Vagina (tissue), 2 donors: ENCODE results near the gene GADD45B.

Experiments
- POLR2A ChIP-seq, 2 donors: fragments of 450-650 bp; IDR thresholded peaks; one replicate each; pipeline ENCODE4 v1.6.1; 2017; ENCODE audit warnings: antibody characterized with exemption in 2 of 2, mild to moderate bottlenecking in 2 of 2, moderate library complexity in 2 of 2
- POLR2AphosphoS5 ChIP-seq, 2 donors: sonication (generic); formaldehyde crosslinking; IDR thresholded peaks; one replicate each; pipeline ENCODE4 v1.9.0; 2017; ENCODE audit warnings: antibody characterized with exemption in 2 of 2, mild to moderate bottlenecking in 2 of 2, low read depth in 1 of 2; ENCODE audit not compliant: insufficient read depth in 1 of 2
- TF ChIP-seq, protein P1 (sequence below), 3 experiments: fragments of 450-650 bp in 2 of 3; fragments of 200-600 bp in 1 of 3; sonication (generic) in 1 of 3; IDR thresholded peaks; one replicate each; pipeline ENCODE4 v1.5.1; 2017 to 2019; ENCODE audit warnings: antibody characterized with exemption in 3 of 3, mild to moderate bottlenecking in 2 of 3, moderate library complexity in 2 of 3

DNA sequence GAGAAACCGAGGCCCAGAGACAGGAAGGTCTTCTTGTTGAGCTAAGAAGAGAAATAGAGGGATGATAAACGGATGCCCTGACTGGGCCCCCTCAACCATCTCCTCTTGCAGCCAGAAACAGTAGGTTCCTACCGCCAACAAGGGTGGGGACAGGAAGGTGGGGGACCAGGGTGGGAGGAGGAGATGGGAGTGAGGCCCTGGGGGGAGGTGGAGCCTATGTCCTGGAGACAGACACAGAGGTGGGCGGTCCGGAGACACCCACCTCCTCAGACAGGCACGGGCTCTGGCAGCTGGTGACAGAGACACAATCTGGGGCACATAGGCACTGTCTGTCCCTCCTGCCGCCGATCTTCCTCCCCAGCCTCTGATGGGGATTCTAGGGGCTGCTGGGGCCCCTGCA is 16.9 kb downstream of the GADD45B start:
- TF ChIP-seq, protein P1, sequence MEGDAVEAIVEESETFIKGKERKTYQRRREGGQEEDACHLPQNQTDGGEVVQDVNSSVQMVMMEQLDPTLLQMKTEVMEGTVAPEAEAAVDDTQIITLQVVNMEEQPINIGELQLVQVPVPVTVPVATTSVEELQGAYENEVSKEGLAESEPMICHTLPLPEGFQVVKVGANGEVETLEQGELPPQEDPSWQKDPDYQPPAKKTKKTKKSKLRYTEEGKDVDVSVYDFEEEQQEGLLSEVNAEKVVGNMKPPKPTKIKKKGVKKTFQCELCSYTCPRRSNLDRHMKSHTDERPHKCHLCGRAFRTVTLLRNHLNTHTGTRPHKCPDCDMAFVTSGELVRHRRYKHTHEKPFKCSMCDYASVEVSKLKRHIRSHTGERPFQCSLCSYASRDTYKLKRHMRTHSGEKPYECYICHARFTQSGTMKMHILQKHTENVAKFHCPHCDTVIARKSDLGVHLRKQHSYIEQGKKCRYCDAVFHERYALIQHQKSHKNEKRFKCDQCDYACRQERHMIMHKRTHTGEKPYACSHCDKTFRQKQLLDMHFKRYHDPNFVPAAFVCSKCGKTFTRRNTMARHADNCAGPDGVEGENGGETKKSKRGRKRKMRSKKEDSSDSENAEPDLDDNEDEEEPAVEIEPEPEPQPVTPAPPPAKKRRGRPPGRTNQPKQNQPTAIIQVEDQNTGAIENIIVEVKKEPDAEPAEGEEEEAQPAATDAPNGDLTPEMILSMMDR (IDR thresholded peaks at IDR 0.05) = no peak
- TF ChIP-seq POLR2A (IDR thresholded peaks at IDR 0.05) (no peak), POLR2AphosphoS5 (IDR thresholded peaks at IDR 0.05; ENCODE audit: insufficient read depth in 1 of 2, low read depth in 1 of 2) (no peak)
